Measurements from ENCODE around the gene GIPC1.
A peak's percentile ranks its signal among the peaks of the same experiment; 100 is the strongest.

DNA sequence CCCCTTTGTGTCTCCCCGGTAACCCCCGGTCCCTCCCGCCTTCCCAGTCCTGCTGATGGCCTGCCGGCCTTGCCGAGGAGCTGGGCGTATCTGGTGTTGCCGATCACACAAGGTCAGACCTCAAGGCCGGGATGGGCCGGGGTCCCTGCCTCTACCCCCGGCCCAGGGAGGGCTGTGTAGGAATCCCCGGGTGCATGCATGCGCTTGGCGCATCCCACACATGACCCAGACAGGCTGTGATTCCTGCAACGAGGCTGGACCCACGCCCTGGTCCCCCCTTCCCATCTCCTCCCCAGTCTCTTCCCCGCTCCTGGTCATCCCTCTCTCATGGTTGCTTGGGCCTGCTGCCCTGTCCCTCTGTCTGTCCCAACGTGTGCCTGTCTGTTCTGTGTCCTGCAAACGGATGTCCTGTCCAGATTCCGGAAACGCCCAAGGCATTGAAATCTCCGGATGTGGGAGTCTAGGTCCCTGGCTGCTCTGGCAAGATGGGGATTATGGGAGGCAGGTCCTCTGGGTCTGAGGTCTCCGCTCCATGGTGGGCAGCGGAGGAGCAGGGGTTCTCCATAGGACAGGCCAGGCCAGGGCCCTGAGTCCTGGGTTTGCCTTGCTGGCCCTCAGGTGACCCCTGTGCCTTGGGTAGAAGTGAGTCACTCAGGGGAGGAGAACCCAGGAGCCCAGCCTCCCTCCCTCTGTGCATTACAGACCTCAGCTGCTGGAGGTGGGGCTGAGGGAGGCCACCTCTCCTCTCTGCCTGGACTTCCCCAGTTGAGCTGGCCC, 61.2 kb downstream of the GIPC1 start:
- TF ChIP-seq, protein P1, sequence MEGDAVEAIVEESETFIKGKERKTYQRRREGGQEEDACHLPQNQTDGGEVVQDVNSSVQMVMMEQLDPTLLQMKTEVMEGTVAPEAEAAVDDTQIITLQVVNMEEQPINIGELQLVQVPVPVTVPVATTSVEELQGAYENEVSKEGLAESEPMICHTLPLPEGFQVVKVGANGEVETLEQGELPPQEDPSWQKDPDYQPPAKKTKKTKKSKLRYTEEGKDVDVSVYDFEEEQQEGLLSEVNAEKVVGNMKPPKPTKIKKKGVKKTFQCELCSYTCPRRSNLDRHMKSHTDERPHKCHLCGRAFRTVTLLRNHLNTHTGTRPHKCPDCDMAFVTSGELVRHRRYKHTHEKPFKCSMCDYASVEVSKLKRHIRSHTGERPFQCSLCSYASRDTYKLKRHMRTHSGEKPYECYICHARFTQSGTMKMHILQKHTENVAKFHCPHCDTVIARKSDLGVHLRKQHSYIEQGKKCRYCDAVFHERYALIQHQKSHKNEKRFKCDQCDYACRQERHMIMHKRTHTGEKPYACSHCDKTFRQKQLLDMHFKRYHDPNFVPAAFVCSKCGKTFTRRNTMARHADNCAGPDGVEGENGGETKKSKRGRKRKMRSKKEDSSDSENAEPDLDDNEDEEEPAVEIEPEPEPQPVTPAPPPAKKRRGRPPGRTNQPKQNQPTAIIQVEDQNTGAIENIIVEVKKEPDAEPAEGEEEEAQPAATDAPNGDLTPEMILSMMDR (IDR thresholded peaks at IDR 0.05): no peak
- TF ChIP-seq POLR2A (IDR thresholded peaks at IDR 0.05) (no peak), POLR2AphosphoS5 (IDR thresholded peaks at IDR 0.05) (peak; percentile 11 to 60 (median 11)), EP300 (IDR thresholded peaks at IDR 0.05) (no peak)

All from stomach (tissue), 4 donors.